CD4-positive, alpha-beta T cell treated with Interleukin-15 for 1 hour (primary cell): ENCODE measurements around the gene TMEM54.

Experiments used
- DNase-seq: peaks from one replicate; pipeline ENCODE4 v3.0.0-alpha.2; 2020

The TMEM54 gene

DNA sequence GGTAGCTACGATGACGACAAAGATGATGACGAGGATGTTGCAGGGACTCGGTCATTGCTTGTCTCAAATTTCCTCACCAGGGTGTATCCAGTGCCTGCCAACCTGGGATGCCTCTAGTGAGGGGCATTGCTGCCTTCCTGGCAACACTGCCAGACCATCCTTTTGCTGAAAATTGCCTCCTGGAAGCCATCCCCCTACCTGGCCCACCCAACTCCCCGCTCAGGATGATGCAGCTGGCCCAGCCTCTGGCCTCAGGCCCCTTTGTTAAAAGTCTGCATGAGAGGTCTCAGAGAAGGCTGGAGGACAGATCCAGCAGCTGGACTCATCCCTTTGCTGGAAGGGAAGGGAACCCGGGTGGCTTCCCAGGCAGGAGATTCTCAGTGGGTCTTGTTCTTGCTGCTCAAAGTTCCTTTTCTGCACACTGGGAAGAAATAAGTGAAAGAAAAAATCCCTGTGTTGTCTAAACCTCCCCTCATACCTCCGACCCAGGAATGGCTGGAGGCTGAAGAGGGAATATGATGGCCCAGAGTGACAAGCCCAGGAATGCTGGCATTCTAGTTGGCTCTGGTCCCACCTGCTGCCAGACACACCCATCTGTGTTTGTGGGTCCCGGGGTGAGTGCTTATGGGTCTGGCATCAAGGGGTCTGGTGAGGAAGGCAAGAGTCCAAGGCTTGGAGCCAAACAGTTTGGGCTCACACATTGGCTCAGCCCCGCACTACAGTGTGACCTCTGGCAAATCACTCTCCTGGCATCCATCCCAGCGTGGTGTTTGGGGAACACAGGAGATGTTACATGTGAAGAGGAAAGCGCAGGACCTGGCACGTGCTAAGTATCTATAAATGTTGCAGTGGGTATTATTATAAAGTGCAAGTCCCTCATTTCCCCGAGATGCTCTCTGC lies 23.7 kb downstream of the TMEM54 start:
- DNase-seq: no peak

DNA sequence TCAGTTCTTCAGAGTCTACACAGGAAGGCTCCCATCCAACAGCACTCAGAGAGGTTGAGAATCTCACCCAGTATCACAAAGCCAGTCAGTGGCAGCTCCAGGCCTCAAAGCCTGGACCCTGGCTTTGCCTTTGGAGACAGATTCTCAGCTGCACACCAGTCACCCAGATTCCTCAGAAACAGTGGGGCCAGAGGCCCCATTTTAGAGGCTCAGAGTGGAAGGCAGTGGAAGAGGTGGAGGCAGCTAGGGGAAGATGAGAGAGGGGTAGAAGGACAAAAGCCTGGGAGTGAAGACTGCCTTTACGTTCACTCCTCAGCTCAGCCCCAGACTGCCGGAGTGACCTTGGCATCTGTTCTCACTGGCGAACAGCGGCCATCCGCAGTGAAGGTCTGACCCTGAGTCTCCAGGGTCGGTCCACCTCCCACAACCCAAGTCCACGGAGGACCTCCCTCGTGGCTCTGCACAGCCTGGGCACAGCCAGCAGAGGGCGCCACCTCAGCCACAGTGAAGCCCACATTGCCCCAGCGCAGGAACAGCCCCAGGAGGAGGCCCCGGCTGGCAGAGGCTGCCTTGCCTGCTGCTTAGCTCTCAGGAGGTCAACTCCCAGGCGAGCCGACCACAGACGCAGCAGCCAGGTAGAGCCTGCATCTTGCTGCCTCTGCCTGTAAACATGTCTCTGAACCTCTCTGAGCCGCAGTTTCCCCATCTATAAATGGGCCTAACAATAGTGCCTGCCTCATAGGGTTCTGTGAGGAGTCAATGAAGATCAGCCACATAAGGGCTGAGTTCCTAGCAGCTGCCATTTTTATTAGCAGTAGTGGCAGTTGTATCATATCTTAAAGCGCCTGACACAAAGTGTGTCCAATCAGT lies 24.6 kb downstream of the TMEM54 start:
- DNase-seq: peak; percentile 42

DNA sequence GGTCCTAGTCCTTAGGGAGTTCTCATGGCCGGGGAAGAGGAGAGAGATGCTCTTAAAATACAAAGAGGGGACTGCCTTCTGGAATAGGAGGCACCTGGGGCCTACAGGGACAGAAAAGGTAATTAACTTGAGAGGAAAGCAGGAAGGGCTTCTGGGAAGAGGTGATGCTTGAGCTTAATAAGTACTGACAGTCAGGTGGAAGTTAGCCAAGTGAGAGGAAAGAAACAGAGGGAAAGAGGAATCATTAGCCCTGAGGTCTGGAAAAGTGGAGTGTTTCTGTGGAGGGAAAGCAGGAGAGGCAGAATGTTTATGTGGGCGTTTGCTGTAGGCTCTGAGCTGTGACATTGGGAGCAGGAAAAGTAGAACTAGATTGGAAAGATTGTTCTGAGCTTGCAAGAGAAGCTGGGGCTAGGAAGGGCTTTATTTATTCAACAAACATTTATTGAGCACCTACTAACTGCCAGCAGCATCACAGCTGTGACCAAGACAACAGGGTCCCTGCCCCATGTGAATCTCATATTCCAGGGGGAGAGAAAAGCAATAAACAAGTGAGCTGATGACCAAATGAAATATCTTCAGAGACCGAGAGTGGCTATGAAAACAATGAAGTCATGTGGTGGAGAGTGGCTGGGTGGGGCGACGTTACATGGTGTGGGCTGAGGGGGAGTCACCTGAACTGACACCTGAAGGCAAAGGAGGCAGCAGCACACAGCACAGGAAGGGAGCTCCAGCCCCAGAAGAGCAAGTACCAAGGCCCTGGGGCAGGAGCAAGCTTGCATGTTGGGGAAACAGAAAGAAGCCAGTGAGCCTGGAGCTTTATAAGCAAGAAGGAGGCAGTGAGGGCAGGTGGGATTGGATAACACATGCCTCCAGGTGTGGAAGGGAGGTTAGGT lies 26.1 kb downstream of the TMEM54 start:
- no peak for DNase-seq

DNA sequence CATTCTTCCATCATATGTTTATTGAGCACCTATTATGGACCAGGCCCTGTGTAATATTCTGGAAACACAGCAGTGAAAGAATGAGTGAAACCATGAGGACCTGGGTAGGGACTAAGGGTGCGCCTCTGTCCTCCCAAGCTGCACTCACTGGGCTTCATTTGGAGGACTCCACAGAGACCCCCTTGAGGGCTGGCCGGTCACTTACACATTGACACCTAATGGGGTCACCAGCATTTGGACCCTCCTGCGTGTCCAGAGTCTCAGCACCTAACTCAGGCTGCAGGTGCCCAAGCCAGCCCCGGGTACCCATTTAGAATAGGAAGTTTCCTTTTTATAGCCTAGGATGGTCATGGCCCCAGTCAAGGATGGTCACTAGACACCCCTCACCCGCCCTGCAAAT lies 27.7 kb downstream of the TMEM54 start:
- DNase-seq: no peak

DNA sequence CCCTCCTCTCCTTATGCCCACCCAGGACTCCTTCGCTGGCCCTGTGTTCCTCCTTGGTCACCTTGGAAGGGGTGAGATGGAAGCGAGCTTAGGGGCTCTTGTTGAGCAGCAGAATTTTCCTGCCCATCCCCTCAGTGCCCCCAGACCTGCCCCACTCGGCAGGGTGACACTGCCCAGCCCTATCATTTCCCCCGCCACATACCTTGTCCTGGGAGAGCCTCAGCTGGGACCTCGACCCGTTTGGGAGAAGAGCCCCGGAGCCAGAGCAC lies 29.1 kb downstream of the TMEM54 start:
- DNase-seq: no peak

DNA sequence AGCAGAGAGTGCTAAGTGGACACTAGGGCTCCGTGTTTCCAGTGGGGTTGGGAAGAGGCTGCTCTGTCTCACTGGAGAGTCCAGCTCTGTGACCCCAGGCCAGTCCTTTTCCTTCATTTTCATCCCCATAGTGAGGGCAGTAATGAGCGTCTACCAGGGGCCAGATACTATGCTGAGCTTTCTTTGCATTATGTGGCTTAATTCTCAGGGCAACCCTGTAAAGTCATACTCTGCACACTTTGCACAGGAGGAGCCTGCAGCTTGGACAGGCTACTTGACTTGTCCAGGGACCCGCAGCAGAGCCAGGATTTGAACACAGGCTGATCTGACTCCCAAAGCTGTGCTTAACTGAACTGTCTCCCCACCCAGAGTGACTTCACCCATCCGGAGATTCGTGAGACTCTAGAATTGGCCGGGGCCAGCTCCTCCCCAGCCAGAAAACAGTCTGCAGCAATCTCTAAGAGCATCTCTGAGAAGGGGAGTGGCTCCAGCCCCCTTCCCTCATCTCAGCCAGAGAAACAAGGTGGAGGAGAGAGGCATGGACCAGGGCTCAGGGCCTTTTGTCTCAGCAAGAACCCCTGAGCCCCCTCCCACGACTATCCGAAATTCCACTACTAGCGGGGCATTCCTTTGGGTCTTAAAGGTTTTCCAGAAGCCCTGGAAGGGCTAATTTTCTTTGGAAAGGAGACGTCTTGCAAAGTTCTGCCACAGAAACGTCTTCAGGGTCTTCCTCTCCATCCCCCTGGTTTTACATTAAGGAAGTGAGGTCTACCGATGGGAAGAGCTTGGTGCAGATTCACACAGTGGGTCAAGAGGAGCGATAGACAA lies 29.6 kb downstream of the TMEM54 start:
- no peak for DNase-seq

DNA sequence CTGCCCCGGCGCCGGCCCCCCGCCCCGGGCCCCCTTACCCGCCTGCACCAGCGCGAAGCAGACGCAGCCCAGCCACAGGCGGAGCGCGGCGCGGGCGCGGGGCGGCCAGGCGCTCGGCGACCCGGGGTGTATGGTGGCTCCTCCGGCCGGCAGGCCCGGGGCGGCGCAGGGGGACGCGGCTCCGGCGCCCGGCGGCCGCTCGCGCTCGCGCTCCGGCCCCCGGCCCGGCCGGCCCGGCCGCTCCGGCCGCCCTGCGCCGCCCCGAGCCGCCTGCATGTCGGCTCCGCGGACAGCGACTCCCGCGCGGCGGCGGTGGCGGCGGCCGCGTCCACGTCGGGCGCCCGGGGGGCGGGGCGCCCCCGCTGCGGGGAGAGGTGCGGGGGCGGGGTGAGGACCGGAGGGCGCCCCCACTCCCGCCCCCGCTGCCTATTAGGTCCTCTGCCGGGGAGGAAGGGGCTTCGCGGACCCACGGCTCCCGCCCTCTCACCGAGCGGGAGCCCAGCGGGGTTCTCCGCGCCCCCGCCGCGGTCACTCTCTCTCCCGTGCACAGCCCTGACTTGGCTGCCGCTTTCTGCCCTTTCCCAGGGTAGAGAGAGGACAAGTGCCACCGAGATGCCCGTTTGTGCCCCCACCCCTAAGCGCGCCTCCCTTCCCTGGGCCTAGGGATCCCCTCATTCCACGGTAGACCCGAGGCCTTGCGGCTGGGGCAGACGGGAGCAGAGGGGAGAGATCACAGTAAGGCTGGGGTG lies 30.4 kb downstream of the TMEM54 start, which contains the start of gene FNDC5:
FNDC5 (minus strand) TSS at position 298 of the 749 bp plus-strand sequence.
- DNase-seq: no peak

DNA sequence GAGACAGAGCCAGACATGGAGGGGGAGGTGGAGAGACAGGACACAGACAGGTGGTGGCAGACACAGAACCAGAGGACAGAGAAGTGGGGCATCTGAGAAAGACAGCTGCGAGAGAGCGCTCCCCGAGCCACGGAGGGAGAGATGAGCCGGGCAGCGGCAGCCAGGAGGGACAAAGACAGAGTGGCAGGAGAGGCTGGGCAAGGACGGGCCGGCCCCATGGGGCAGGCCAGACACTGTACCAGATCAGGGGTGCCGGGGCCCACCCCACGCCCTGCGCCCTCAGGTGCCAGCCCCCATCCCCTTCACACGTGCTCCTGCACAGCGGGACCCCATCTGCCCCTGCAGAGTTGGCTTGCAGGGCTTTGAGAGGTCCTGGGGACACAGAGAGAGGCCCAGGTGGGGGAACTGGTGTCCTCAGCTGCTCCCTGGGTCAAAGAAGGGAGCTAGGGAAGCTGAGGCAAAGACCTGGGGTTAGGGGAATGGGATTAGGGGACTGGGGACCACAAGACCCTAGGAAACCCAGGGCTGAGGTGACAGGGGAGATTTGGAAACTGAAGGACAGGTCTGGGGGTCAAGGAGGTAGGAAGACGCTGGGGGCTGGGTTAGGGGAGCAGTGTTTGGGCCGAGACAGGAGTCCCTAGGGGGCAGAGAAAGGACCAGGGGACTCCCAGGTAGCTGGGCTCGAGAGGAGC lies 31.1 kb downstream of the TMEM54 start:
- DNase-seq: no peak

DNA sequence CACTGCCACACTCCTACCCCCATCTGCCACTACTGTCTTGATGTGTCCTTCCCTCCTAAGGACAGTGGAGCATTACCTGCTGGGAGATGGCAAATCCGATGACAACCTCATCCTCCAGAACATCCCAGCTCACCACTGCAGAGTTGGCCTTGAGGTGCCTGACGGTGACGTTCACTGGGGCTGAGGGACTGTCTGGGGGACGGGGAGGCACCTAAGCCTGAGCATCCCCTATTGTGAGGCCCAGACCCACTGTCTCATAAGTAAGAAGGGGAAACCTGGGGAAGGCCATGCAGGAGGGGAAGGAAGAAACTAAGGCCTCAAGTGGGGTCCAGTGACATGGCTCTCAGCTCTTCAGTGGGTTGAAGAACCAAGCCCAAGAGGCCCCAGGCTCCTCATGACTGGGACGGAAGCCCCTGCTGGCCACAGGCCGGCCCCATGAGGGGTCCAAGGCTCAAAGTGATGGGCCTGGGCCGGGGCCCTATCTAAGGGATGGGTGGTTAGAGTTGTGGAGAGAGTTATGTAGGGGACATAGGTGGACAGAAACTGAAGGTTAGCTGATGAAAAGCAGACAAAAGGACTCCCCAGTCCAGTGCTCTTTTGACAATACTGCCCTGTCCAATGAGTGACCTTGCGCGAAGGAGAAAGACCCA lies 32.3 kb downstream of the TMEM54 start:
- DNase-seq: no peak

DNA sequence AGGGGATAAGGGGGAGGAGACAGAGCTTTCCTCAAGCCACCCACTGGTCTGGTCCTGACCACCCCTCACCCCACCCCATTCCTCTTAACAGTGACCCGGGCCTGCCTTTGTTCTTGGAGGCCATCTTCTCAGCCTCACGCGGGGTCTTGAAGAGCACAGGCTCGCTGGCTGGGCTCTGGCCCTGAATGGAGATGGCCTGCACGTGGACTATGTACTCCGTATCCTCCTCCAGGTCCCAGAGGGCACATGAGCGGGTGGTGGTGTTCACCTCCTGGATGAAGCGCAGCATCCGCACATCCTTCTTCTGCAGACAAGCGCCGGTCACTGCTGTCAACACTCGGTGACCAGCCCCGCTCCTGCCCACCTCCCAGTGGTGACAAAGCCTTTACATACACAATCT lies 33.1 kb downstream of the TMEM54 start:
- DNase-seq: no peak

DNA sequence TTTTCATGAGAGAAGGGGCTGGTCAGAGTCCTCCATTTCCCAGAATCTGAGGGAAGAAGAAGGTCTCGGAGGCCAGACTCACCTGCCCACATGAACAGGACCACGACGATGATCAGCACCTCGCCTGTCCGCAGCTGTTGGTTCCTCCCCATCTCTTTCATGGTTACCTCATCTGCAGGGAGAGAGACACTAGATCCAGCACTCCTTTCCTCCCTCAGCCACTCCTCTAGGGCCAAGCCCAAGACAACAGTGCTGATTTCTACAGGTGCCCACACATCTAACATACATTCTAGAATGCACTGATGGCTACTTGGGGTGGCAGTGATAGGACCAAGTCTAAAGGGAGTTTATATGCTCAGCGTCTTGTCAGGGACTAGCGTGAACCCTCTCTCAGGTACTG lies 33.5 kb downstream of the TMEM54 start:
- DNase-seq: no peak

DNA sequence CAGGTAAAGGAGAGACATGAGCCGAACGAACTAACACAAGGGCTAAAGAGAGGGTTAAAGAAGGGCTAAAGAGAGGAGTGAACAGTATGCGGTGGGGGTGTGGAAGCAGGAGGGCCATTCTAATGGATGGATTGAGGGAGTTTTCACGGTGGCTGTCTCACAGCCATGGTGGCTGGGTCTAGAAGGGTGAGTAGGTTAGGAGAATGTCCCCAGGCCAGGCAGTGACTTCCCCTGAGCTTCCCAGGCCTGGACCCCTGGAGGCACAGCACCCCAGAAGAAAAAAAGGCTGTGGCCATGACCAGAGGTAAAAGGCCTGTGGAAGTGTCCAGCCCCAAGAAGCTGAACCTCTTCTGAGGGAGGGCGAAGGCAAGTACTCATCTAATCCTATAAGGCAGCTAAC lies 34.0 kb downstream of the TMEM54 start:
- no peak for DNase-seq

DNA sequence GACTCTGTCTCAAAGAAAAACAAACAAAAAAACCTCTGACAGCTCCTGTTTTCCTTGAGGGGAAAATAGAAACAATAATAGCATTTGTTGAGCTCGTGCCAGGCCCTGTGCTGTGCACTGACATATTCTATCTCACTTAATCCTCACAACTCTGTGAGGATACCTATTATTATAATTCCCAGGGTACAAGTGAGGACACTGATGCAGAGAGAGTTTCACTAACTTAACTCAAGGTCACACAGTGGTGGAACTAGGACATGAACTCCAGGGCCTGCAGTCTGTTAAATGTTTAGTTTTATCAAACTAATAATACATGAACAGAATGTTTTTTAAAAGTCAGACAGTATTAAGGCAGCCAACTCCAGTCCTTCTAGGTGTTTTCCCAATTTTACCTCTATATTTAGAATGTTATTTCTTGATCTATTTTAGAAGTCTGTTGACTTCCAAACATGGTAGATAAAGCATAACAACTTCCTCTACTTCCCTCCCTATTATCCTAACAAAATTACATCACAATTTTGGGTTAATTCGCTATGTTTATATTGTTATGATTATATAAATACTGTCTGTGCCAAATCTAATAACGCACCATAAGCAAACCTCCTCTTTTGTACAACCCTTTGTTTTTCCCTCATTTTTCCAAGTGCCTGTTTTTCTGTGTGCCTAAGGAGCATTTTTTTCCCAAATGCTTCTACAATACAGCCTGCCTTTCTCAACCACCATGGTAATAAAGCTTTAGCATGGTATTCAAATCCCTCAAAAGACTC lies 35.4 kb downstream of the TMEM54 start:
- no peak for DNase-seq

DNA sequence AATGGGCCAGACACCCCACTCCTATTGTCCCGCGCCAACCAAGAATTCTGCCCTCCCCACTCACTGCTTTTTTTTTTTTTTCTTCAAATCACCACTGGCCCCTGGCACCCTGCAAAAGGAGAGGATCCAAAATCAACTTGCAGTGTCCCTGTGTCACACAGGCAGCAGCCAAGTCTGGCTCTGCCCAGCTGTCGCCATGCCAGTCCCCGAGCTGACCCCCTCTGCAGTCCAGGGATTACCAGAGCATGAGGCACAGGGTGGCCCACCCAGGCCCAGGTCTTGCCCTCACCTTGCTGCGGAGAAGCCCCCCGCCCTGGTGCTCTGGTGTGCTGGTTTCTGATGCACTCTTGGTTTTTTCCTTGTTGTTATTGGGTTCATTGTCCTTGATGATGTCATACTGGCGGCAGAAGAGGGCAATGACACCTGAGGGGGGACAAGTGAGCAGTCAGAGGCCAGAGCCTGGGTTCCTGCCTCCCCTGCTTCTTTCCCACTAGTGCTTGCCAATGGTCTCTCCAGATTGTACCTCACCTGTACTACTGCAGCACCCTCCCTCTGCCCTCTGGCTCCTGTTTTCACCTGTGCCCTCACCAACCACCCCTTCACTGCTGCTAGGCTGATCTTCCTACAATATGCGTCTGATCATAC lies 36.7 kb downstream of the TMEM54 start:
- DNase-seq: no peak

DNA sequence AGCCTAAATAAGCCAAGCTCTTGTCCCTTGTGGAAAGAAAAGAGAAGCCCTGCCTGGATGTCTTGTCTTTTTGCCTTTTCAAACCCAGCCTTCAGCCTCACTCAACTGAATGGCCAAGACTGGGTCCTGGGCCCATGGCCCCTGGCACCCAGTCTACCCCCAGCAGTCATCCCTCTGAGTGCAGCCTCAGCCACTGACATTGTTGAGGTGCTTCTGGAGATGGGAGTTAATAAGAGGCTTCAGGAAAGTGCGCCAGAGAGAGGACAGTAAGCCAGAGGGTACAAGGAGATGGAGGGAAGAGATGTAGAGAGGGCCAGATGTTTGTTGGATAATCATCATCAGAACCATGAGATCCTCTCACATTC lies 37.3 kb downstream of the TMEM54 start:
- DNase-seq: no peak

DNA sequence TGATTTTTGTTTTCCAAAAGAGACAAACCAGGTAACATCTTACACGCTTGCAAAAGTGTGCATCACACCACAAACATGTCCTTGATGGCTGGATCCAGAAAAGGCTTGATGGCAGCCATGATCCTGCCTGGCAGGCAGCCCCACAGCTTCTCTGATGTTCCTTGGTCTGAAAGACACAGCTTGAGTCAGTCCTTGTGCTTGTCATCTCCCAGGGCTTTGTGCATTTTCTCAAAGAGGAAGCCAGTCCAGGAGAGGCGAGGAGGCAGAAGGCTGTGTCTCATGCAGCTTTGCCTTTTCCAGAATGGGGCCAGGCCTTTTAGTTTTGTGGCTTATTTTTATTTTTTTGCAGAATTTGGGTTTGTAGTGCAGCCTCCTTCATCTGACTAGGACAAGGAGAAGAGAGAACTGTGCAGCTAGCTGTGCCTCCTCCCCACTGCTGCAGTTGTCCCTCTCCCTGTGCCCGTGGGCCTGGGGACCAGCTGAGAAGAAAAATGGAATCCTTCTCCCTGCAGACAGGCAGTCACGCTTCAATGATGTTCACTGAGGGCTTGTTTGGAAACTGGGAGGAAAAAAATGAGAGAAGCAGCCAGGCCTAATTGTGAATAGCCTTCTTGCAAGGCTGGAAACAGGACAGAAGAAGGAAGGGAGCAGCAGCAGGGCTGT lies 37.8 kb downstream of the TMEM54 start:
- no peak for DNase-seq

DNA sequence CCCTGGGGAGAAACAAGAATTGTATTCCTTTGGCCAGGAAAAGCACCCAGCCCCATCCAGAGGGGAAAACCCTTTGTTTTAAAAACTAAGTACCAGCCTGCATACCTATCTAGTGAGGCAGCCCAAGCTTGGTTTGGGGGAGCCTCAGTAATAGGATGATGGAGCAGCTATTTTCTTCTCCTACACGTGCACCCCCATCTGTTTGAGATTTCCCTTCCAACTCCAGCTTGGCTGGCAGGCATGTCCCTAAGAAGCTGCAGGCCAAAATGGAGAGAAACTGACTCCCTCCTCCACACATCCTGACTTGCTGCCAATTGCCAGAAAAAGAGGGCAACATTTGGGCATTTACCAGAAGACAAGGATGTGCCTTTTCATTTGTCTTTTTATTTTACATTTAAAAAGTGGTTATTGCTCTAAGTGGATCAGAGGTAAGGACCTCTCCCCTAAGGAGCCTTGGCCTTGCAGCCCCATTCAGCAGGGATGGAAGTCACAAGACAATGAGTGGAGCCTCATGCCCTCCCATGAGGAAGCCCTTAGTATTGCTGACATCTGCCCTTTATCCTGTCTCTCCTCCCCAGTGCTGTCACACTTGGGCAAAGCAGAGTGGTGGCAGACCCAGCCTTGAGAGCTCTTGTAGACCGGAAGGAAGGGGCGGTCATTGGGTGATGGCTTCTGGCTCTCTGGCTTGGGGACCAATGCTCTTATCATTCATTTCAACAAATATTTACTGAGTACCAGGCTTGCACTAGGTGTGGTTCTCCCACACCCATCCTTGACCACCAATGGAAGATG lies 39.1 kb downstream of the TMEM54 start:
- no peak for DNase-seq

DNA sequence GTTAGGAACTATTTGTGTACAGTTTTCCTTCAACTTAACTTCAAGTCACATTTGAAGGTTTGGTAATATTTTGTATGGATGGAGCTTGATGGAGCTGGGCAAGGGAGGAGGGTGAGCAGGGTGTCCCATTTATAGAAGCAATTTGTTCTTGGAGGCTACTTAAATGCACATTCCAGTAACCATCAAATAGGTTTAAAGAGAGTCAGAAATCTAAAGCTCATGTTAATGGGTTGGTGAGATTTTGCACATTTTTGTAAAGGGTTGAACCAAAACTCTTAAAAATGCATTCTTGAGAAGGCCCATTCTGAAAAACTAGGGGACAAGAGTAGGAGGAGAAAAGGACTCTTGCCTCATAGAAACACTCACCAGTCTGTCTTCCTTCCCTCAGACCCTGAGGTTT lies 40.6 kb downstream of the TMEM54 start:
- DNase-seq: no peak
